T-helper 1 cell treated with Interleukin-12 subunit alpha and Interleukin-12 subunit beta and Interleukin-4 antibody, amounts not matched to agents 30 μg/mL and 1 μg/mL, for 36 hours (primary cell): ENCODE results near the gene WIPI1.

Experiments
- H3K27ac Mint-ChIP-seq: one replicate; pipeline ENCODE4 v1.8.0; 2021; ENCODE audit warnings: mild to moderate bottlenecking, mixed read lengths
- H3K27me3 Mint-ChIP-seq: one replicate; pipeline ENCODE4 v1.8.0; 2021; ENCODE audit warnings: low read depth, mixed read lengths
- H3K36me3 Mint-ChIP-seq: one replicate; pipeline ENCODE4 v1.8.0; 2021; ENCODE audit warnings: low read depth, mixed read lengths
- H3K4me1 Mint-ChIP-seq: one replicate; pipeline ENCODE4 v1.8.0; 2021; ENCODE audit warnings: low read depth, mixed read lengths
- H3K4me3 Mint-ChIP-seq: one replicate; pipeline ENCODE4 v1.8.0; 2021; ENCODE audit warnings: mild to moderate bottlenecking, moderate library complexity, mixed read lengths
- H3K9me3 Mint-ChIP-seq: one replicate; pipeline ENCODE4 v1.8.0; 2021; ENCODE audit warnings: mixed read lengths

The WIPI1 gene

DNA sequence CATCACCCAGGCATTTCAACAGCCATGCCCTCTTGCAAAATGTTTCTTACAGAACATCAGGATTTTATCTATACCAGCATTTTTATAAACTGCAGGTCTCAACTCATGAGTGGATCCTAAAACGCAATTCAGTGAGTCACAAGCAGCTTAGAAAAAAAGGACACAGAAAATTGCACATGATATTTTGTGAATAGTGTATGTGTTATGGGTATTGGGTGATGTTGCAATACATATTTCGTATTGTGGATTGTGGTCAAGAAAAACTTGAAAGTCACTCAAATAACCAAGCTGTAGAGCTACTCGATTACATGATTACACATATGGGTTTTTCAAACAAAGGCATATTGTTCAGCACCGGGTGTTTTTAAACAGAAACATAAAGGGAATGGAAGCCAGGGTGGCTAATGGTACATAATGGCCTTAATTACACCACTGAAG, 1.4 kb downstream of the WIPI1 start:
- Mint-ChIP-seq H3K27ac (peak overlapping the region; percentile 31), H3K27me3 (no peaks in the 10 kb centered on the region), H3K36me3 (peaks cover 15% of the 10 kb centered on the region), H3K4me1 (peaks cover 53% of the 10 kb centered on the region), H3K4me3 (peak overlapping the region; percentile 91), H3K9me3 (no peaks in the 10 kb centered on the region)

DNA sequence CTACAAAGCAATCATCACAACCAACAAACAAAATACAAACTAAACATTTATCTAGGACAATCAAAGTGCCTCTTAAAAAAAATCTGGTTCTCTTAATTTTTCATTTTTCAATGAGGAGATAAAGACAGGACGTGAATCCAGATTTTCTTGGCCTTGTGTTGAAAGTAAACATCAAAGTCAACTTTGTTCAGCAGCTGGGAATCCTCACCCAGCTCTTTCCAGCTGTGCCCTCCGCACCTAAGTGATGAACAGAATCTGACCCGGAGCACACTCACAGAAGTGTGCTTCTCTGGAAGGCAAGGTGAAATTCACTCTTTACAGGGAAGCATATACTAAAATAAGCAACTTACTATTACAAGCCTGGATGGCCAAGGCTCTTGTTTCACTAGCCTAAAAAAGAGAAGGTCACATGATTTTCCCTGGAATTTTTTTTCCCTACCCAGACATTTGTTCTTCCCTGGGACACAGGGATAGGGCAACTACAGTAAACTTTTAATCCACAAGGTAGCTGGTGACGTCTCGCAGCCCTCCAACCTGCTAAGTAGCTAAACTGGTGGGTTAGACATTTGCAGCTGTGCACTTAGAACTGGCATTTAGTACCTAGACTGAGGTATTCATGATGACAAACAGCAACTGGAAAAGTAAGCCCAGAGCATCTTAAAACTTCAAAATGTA, 3.2 kb downstream of the WIPI1 start:
- H3K27me3 Mint-ChIP-seq: no peaks in the 10 kb centered on the region

DNA sequence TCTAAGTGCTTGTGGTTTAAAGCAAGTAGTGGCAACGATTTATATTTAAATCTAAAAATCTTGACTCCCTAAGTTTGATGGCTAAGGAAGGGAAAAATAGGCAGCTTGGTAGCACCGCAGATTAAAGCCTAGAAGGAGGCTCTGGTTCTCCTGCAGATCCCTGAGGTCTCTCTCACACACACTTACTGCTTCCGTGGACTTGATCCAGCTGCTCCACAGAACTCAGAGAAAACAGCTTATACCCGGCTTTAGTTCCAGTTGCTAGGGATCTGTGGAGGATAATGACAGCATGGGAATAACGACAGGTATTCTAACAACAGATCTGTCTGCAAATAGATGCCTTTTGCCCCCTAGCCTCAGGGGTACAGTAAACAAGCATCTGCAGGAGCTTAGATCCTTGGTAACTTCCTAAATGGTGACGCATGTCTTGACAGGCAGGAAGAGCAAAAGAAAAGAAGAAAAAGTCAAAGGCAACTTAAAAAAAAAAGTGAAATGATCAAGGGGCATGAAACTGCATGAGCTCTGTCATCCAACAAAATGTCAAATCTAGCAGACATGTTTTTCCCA, 4.5 kb downstream of the WIPI1 start:
- H3K27me3 Mint-ChIP-seq: no peaks in the 10 kb centered on the region
- H3K9me3 Mint-ChIP-seq: no peaks in the 10 kb centered on the region
- H3K4me3 Mint-ChIP-seq: no peak overlapping the region
- peak overlapping the region; percentile 34 for H3K27ac Mint-ChIP-seq
- peaks cover 27% of the 10 kb centered on the region for H3K4me1 Mint-ChIP-seq
- peaks cover 39% of the 10 kb centered on the region for H3K36me3 Mint-ChIP-seq

More for the DNA sequence above, 3.2 kb downstream of the WIPI1 start:
- Mint-ChIP-seq H3K9me3 (no peaks in the 10 kb centered on the region), H3K4me1 (peaks cover 37% of the 10 kb centered on the region), H3K4me3 (no peak overlapping the region), H3K36me3 (peaks cover 30% of the 10 kb centered on the region), H3K27ac (no peak overlapping the region)

DNA sequence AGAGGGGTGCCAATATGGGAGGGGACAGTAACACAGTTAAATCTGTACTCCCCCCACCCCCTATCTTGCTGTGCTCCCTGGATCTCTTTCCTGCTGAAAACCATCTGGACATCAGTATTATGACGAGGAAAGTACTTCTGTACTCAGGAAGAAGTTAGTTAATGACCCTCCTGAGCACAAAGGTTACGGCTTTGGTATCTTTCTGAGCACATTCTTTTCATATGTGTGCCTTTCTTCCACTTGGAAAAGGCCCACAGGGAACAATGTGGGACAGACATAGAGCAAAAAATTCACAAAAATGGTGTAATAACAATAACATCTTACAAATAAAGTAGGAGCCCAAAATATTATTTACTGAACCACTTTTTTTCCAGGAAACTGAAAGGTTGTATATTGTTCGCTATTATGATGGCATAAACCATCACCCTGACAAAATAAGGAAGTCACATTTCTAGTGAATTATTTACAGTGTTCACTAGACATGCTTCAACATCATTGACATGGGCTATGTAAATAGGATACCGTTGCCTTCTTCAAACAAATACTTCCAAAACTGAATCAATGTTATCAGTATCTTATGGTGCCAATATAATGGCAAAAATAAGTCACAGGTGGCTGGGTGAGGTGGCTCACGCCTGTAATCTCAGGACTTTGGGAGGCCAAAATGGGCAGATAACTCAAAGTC, 5.5 kb downstream of the WIPI1 start:
- H3K4me1 Mint-ChIP-seq: peaks cover 28% of the 10 kb centered on the region
- H3K27ac Mint-ChIP-seq: no peak overlapping the region
- no peaks in the 10 kb centered on the region for H3K27me3 Mint-ChIP-seq
- no peak overlapping the region for H3K4me3 Mint-ChIP-seq
- H3K9me3 Mint-ChIP-seq: no peaks in the 10 kb centered on the region
- peaks cover 39% of the 10 kb centered on the region for H3K36me3 Mint-ChIP-seq

DNA sequence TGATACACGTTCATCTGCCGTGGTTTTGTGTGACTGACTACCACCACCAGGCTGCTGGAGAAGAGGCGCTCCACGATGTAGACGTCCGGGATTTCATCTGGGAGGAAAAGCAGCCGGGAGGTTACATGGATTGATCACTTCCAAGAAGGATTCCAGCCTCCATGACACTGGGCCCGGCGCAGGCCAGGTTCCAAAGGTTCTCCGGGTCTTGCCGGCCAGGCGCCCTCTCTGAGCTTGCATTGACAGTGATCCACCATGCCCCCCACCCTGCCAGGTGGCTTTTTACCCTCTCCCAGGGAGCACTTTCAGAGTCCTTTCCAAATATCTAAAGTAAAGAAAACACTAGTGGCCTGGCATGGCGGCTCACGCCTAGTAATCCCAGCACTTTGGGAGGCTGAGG, 6.5 kb downstream of the WIPI1 start:
- Mint-ChIP-seq H3K4me3 (no peak overlapping the region), H3K4me1 (peaks cover 22% of the 10 kb centered on the region), H3K27me3 (no peaks in the 10 kb centered on the region), H3K36me3 (peaks cover 43% of the 10 kb centered on the region), H3K27ac (no peak overlapping the region), H3K9me3 (no peaks in the 10 kb centered on the region)

DNA sequence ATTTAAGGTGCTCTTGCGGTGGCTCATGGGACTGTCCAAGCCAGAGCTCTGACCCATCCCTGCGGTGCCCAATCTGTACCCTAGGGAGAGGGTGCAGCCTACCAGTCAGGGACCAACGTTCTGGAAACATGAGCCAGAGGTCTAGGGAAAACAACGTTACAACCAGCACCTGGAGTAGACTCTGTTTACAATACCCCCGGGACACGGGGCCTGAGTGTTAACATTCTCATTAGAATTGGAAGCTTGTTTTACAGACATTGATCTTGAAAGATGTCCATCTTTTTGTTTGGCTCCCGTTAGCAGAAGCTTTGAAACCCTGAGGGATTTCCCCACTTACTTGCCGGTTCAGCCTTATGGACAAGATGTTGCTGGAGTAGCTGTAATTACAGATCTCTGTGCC, 6.9 kb downstream of the WIPI1 start:
- Mint-ChIP-seq H3K27ac (no peak overlapping the region), H3K9me3 (no peaks in the 10 kb centered on the region), H3K27me3 (no peaks in the 10 kb centered on the region), H3K36me3 (peaks cover 47% of the 10 kb centered on the region), H3K4me1 (peaks cover 22% of the 10 kb centered on the region), H3K4me3 (no peak overlapping the region)

DNA sequence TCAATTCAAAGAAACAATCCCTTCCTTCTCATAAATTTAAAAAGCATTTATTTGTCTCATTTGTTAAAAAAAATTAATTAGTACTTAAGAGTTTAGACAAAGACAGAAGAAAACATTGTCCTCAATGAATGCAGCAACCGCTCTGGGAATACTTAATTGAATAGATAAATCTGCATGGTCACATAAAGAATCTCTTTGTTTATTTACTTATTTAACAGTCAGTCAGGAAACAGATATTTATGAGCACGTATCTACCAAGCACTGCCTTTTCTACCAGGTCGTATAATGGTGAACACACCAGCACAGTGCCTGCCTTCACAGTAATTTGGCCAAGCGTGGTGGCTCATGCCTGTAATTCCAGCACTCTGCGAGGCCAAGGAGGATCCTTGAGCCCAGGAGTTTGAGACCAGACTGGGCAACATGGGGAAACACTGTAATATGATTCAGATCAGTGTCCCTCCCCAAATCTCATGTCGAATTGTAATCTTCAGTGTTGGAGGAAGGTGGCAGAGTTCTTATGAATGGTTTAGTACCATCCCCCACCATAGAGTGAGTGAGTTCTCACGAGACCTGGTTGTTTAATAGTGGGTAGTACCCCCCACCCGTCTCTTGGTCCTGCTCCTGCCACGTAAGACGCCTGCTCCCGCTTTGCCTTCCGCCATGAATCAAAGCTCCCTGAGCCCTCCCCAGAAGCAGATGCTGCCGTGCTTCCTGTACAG, 8.1 kb downstream of the WIPI1 start:
- Mint-ChIP-seq H3K27ac (no peak overlapping the region), H3K36me3 (peaks cover 52% of the 10 kb centered on the region), H3K27me3 (no peaks in the 10 kb centered on the region), H3K4me3 (no peak overlapping the region), H3K9me3 (no peaks in the 10 kb centered on the region), H3K4me1 (peaks cover 16% of the 10 kb centered on the region)

DNA sequence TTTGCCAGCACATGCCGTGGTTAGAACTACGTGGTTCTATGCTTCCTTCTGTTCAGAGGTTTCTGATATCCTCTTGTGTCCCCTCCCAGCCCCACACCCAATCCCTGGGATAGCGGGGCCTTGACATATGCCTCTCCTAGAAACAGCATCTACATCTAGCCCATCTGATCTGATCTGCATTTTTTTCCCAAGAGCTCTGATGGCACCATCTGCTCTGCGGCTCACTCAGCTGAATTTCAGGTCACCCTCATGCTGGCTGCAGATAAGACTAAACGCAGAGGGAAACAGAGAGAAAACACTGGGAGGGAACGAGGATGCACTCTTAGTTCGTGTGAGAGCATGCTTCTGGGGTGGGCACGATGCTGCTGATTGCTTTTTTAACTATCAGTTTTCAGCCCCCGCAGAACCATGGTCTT, 10.7 kb downstream of the WIPI1 start:
- H3K4me3 Mint-ChIP-seq: no peak overlapping the region
- peaks cover 12% of the 10 kb centered on the region for H3K4me1 Mint-ChIP-seq
- no peak overlapping the region for H3K27ac Mint-ChIP-seq
- no peaks in the 10 kb centered on the region for H3K9me3 Mint-ChIP-seq
- no peaks in the 10 kb centered on the region for H3K27me3 Mint-ChIP-seq
- peaks cover 51% of the 10 kb centered on the region for H3K36me3 Mint-ChIP-seq

DNA sequence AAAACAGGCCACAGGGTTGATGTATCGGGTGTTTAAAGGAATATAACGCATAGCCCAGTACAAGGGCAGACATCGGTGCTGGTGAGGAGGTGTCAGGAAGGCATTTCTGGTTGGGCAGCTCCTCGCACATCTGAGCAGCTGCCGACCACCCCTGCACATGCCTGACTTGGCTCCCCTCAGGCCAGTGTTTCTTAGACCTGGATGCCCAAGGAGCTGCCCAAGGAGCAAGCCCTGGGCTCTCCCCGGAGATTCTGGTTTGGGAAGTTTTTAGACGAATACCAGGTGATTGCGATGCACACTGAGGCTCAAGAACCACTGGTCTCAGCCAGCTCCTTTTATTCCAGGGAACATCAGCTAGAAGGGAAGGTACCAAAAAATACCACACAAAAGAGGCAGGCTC, 11.6 kb downstream of the WIPI1 start:
- Mint-ChIP-seq H3K36me3 (peaks cover 52% of the 10 kb centered on the region), H3K4me3 (no peak overlapping the region), H3K27ac (no peak overlapping the region), H3K4me1 (peaks cover 21% of the 10 kb centered on the region), H3K9me3 (no peaks in the 10 kb centered on the region), H3K27me3 (no peaks in the 10 kb centered on the region)

DNA sequence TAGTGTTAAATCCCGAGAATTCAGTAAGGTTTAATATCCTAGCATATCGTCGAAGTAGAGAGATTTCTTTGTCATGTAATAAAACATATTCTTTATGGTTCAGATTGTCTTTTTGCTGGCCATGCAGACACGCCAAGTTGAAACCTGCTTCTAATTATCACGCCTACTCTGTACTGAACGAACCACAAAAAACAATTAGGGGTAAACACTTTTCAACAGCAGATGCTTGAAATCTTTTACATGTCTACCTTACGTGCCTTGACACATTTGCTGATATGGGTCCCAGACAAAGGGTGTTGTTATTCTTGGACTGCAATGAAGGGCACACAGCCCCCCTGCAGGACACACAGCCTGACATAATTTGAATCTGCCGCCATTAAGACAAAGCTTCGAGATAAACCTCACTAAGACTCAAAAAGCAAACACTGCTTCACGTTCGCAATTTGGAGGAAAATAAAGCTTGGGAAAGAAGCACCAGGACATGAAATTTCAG, 13.3 kb downstream of the WIPI1 start:
- Mint-ChIP-seq H3K4me1 (peaks cover 28% of the 10 kb centered on the region), H3K36me3 (peaks cover 38% of the 10 kb centered on the region), H3K9me3 (no peaks in the 10 kb centered on the region), H3K27me3 (no peaks in the 10 kb centered on the region), H3K4me3 (no peak overlapping the region), H3K27ac (no peak overlapping the region)

DNA sequence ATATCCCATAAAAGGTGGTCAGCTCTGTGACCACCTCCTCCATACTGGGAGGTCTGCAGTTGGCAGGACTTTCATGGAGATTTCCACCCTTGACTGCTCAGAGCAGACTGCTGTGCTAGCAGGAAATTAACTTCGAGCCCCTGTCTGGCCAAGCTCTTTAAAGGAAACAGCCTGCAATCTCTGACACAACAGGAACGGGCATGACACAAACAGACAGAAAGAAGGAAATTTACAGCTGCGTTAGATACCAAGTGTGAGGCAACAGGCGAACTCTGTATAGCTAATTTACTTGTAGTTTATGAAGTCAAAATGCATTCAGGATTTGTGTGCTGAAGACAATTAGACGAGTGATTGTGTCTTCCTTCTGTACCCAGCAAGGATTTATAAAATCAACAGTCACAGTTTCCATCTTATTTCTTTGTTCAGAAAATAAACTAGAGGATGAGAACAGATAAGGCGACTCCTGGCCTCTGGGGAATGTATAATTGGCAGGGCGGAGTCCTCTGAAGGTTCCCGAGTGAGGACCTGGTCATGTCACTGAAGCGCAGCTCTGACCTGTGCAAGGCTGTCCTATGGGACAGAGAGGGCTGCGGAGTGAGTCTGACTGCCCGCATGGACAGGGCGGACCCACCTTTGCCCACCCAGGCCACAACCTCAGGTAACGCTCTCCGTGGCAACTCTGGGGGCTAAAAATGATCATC, 16.1 kb downstream of the WIPI1 start:
- Mint-ChIP-seq H3K4me1 (peaks cover 46% of the 10 kb centered on the region), H3K9me3 (no peaks in the 10 kb centered on the region), H3K36me3 (peaks cover 28% of the 10 kb centered on the region), H3K4me3 (no peak overlapping the region), H3K27me3 (no peaks in the 10 kb centered on the region), H3K27ac (peak overlapping the region; percentile 64)

DNA sequence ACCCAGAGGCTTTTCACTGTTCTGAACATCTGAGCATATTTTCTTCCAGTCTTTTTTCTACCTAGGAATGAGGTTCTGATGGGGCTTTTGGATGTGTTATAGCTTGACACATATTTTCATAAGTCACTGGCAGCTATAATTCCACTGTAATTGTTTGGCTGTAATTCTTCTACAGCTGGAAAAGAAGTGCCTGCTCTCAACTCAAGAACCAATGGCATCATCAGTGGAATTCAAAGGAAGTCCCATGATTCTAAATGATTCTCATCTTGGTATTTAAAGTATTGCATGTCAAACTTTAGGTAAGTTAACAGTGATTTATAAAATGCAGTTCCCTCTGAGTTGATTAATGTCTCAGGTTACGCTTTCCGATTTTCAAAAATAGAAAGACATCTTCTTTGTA, 16.8 kb downstream of the WIPI1 start:
- no peak overlapping the region for H3K4me3 Mint-ChIP-seq
- H3K27ac Mint-ChIP-seq: no peak overlapping the region
- peaks cover 29% of the 10 kb centered on the region for H3K36me3 Mint-ChIP-seq
- no peaks in the 10 kb centered on the region for H3K9me3 Mint-ChIP-seq
- peaks cover 52% of the 10 kb centered on the region for H3K4me1 Mint-ChIP-seq
- no peaks in the 10 kb centered on the region for H3K27me3 Mint-ChIP-seq

DNA sequence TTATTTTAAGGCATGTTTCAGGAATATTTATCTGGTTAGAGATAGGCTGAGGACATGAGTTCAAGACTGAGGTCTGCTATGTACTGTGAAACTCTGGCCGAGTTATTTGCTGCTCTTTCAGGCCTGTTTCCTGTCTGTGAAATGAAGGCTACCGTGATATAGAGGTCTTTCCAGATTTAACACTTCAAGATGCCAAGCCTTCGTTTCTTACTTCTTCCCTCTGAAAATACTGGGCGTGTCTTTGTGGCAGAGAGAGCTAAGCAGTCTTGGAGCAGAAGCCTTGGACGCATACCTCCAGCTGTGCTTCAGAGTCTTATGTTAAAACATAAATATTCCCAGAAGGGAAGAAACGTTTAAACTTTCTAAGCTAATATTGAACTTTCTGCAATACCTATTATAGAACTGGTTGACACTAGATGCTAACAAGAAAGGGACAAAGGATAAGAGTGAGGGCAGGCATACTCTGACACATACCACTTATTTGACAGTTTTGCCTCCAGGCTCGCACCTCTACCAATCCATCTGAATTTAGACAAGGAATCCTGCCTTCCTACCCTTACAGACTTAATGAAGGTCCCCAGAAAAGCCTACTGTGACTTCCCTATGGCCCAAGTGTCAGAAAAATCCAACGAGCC, 17.5 kb downstream of the WIPI1 start:
- Mint-ChIP-seq H3K9me3 (no peaks in the 10 kb centered on the region), H3K27ac (no peak overlapping the region), H3K4me3 (no peak overlapping the region), H3K36me3 (peaks cover 25% of the 10 kb centered on the region), H3K27me3 (no peaks in the 10 kb centered on the region), H3K4me1 (peaks cover 48% of the 10 kb centered on the region)
